ENCODE measurements around the gene PLEKHG3.

DNA sequence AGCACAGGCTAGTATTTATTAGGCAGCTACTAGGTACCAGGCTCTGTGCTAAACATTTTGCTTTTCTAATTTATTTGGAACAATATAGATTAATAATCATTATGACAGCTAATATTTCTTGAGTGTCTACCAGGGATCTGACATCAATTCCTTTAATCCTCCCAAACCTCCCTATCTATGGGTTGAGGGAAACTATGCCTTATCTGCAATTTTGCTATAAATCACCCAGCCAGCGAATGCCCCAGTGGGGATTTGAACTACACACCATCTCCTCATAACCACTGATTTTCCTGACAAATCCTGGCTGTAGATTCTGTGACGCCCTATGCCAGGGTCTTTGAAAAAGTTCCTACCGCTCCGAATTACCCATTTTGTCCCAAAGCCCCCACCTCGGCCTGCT, 21.4 kb upstream of the PLEKHG3 start:
- TF ChIP-seq, protein P1, sequence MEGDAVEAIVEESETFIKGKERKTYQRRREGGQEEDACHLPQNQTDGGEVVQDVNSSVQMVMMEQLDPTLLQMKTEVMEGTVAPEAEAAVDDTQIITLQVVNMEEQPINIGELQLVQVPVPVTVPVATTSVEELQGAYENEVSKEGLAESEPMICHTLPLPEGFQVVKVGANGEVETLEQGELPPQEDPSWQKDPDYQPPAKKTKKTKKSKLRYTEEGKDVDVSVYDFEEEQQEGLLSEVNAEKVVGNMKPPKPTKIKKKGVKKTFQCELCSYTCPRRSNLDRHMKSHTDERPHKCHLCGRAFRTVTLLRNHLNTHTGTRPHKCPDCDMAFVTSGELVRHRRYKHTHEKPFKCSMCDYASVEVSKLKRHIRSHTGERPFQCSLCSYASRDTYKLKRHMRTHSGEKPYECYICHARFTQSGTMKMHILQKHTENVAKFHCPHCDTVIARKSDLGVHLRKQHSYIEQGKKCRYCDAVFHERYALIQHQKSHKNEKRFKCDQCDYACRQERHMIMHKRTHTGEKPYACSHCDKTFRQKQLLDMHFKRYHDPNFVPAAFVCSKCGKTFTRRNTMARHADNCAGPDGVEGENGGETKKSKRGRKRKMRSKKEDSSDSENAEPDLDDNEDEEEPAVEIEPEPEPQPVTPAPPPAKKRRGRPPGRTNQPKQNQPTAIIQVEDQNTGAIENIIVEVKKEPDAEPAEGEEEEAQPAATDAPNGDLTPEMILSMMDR (conservative IDR thresholded peaks at IDR 0.05 in 1 of 2, IDR thresholded peaks at IDR 0.05 in 1 of 2; ENCODE audit: extremely low read depth in 1 of 2, insufficient read depth in 1 of 2, low read depth in 1 of 2, low read length in 2 of 2) = no peak
- TF ChIP-seq EZH2 (IDR thresholded peaks at IDR 0.05; ENCODE audit: borderline replicate concordance, low read length) = no peak
